Left kidney (tissue), 2 donors: ENCODE measurements around the gene WFIKKN1. TPM values are rescaled to one million over a fixed set of nuclear protein-coding genes. Genes with fewer than 3 reads are reported as not detected.

Experiments used
- DNase-seq: peaks from one replicate; pipeline ENCODE4 v3.0.0-alpha.2; 2013
- polyA plus RNA-seq: library from polyadenylated mRNA; unstranded; fragments of 120-200 nt; gene quantifications from one replicate; pipeline ENCODE4 v1.2.1, GENCODE V29; 2013; ENCODE audit not compliant: insufficient read length

WFIKKN1 gene
- polyA plus RNA-seq, 1 donor = 1.5 TPM

- no peak for DNase-seq
Observed at GRCh38 chr16:672851-673250, 42.1 kb downstream of the WFIKKN1 start.

- DNase-seq = no peak
Observed at GRCh38 chr16:673399-673991, 42.7 kb downstream of the WFIKKN1 start.

DNA sequence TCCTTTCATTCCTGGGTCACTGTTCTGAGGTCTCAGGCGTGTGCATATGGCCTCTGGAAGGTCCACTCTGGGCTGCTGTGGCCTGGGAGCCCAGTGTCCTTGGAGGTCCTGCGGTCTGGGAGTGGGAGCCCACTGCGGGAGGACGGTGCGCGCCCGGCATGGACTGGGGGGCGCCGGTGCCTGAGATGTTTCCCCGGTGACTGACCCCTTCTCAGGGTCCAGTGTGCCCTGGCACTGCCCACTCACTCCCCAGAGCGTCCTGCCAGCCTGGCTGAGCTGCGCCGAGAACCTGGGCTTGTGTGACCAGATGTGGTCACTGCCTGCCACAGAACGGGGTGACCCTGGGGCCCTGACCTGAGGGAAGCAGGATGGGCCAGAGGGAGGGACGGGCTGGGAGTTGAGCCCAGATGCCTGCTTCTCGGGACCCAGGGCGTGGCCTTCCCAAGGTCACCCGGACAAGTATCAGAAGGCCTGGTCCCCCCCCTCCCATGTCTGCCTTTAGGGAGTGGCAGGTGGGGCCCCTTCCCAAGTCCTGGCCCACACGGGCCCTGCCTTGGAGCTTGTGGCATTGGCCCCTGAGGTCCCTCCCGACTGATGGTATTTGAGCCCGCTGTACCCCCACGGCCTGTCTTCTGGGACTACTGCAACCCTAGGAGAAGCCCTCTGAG lies 43.6 kb downstream of the WFIKKN1 start:
- DNase-seq = no peak

GRCh38 chr16:674968-675883 lies 44.4 kb downstream of the WFIKKN1 start, which contains the start of gene RHBDL1:
TSS of gene RHBDL1 (plus strand) at chr16:675671. CDS start at chr16:675791, 120 bp downstream.
- DNase-seq = no peak

DNA sequence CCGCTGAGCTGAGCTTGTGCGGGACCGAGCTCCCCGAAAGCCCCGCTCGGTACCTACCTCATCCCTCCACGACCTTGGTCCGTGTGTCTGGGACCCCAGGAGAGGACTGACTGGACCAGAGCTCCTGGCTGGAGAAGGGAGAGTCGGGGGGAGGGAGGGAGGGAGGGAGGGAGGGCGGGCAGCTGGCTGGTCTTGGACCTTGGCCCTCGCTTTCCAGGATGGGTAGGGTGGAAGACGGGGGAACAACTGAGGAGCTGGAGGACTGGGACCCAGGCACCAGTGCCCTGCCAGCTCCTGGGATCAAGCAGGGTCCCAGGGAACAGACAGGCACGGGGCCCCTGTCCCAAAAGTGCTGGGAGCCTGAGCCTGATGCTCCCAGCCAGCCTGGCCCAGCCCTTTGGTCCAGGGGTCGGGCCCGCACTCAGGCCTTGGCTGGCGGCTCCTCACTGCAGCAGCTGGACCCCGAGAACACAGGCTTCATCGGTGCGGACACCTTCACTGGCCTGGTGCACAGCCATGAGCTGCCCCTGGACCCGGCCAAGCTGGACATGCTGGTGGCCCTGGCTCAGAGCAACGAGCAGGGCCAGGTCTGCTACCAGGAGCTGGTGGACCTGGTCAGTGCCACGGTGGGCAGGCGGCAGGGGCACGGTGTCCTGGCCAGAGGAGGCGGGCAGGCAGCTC lies 45.2 kb downstream of the WFIKKN1 start:
- no peak for DNase-seq

DNA sequence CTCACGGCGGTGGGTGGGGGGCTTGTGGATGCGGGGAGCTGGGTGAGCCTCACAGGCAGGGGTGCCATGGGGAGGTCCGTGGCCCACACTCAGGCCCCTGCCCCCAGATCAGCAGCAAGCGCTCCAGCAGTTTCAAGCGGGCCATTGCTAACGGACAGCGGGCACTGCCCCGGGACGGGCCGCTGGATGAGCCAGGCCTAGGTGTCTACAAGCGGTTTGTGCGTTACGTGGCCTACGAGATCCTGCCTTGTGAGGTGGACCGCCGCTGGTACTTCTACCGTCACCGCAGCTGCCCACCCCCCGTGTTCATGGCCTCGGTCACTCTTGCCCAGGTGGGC lies 45.7 kb downstream of the WFIKKN1 start:
- DNase-seq = no peak

DNA sequence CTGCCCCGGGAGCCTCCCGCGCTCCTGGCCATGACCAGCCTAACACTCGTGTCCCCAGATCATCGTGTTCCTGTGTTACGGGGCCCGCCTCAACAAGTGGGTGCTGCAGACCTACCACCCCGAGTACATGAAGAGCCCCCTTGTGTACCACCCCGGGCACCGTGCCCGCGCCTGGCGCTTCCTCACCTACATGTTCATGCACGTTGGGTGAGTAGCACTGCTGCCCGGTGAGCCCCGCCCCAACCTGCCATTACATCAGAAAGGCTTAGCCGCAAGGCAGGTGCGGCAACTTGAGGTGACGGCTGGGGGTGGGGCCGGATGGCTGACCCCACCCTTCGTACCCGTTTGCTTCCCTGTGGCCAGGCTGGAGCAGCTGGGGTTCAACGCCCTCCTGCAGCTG lies 46.1 kb downstream of the WFIKKN1 start:
- no peak for DNase-seq

- no peak for DNase-seq
Observed at GRCh38 chr16:677316-678190, 46.8 kb downstream of the WFIKKN1 start.

GRCh38 chr16:678209-678857 lies 47.5 kb downstream of the WFIKKN1 start:
- no peak for DNase-seq

- DNase-seq = no peak
Observed at GRCh38 chr16:678858-679813, 48.4 kb downstream of the WFIKKN1 start.

- DNase-seq = peak; percentile 71
Observed at GRCh38 chr16:679814-680624, 49.2 kb downstream of the WFIKKN1 start, which contains the start of gene STUB1. TSS of gene STUB1 (plus strand) at chr16:680410. CDS start at chr16:680526, 116 bp downstream.

DNA sequence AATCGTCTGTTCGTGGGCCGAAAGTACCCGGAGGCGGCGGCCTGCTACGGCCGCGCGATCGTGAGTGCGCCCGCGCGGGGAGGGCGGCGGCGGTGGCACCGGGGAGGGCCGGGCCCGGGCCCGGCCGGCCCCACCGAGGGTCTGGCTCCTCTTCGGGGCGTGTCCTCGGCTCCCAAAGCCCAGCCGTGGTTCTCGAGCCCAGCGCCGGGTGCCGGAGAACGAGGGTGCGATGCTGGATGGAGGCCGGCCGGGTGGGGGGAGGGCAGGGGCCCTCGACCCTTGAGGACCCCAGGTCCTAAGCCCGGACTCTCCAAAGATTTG lies 49.8 kb downstream of the WFIKKN1 start:
- DNase-seq = no peak

GRCh38 chr16:680967-681745 lies 50.4 kb downstream of the WFIKKN1 start:
- DNase-seq = no peak

- no peak for DNase-seq
Observed at GRCh38 chr16:681746-682427, 51.1 kb downstream of the WFIKKN1 start.

GRCh38 chr16:682493-683395 lies 52.0 kb downstream of the WFIKKN1 start:
- DNase-seq = no peak

GRCh38 chr16:683396-684070 lies 52.7 kb downstream of the WFIKKN1 start:
- no peak for DNase-seq
